Measurements from ENCODE around the gene ZNF80. TPM values are rescaled to one million over a fixed set of nuclear protein-coding genes. Genes with fewer than 3 reads are reported as not detected.

Gene ZNF80
- total and polyA plus RNA-seq, 2 donors (not counting 3 experiments of a cell fraction or from before 2014, with no cell fraction given): not detected

- dilution Hi-C loops (cut with MboI; ENCODE audit: extremely low pct_ligation_motif_present, low sequenced_read_pairs) (no loop called here), intact Hi-C loops (cut with micrococcal nuclease) (no loop called here)
- Histone ChIP-seq H2AFZ (ENCODE audit: low read depth, low read length) (no peak overlapping the region), H3K9ac (replicated peaks; ENCODE audit: extremely low read depth, insufficient read depth, low read length) (no peak overlapping the region), H4K20me1 (replicated peaks; ENCODE audit: control insufficient read depth, extremely low read depth, insufficient read depth, low read length) (no peaks in the 10 kb centered on the region), H3K27me3 (ENCODE audit: control insufficient read depth in 2 of 2, insufficient read depth in 2 of 2, low read length in 2 of 2) (no peaks in the 10 kb centered on the region), H3K36me3 (ENCODE audit: control insufficient read depth in 2 of 2, extremely low read depth in 1 of 2, insufficient read depth in 2 of 2, low read length in 2 of 2) (no peaks in the 10 kb centered on the region), H3K4me2 (ENCODE audit: insufficient read depth, low read length) (no peak overlapping the region), H3K9me1 (replicated peaks; ENCODE audit: control insufficient read depth, extremely low read depth, insufficient read depth, low read length) (no peaks in the 10 kb centered on the region), H3K79me2 (ENCODE audit: control insufficient read depth, insufficient read depth, low read length) (no peaks in the 10 kb centered on the region), H3K4me1 (ENCODE audit: control insufficient read depth, extremely low read depth, insufficient read depth, low read length) (no peaks in the 10 kb centered on the region), H3K4me3 (replicated peaks in 1 of 3; ENCODE audit: insufficient read depth in 1 of 3, low read depth in 1 of 3, low read length in 3 of 3) (no peak overlapping the region), H3K27ac (ENCODE audit: insufficient read depth, low read depth, low read length) (no peak overlapping the region), H3K9me3 (replicated peaks; ENCODE audit: control insufficient read depth, insufficient read depth, low read length) (no peaks in the 10 kb centered on the region)
- DNase-seq (ENCODE audit: low read depth, low spot score) (no peak), FAIRE-seq (no peak)
- ChIA-PET POLR2A (no interaction called here), CTCF (interaction anchor here (1.0 kb wide), 1 partner anchor 27 kb away, joined by 3 read pairs; no protein-coding TSS in a partner anchor)
- no TSS peak for BruUV-seq (replicated peaks)
- TF ChIP-seq GATA2 (IDR thresholded peaks at IDR 0.05; ENCODE audit: insufficient read depth, insufficient read length, low read depth, low read length) (no peak), POLR2AphosphoS5 (IDR thresholded peaks at IDR 0.05; ENCODE audit: insufficient read depth, low read depth, low read length) (no peak), CTCF (IDR thresholded peaks at IDR 0.05; ENCODE audit: extremely low read depth in 1 of 2, insufficient read depth in 1 of 2, low read depth in 1 of 2, low read length in 2 of 2) (no peak), EZH2 (IDR thresholded peaks at IDR 0.05; ENCODE audit: borderline replicate concordance, low read depth, low read length, severe bottlenecking) (no peak), MAX (IDR thresholded peaks at IDR 0.05; ENCODE audit: insufficient read depth, insufficient read length) (no peak), JUN (IDR thresholded peaks at IDR 0.05; ENCODE audit: borderline replicate concordance, insufficient read depth, insufficient read length, low read depth) (no peak), FOS (IDR thresholded peaks at IDR 0.05; ENCODE audit: borderline replicate concordance, insufficient read depth, low read length) (no peak), MYC (IDR thresholded peaks at IDR 0.05; ENCODE audit: low read depth, low read length) (no peak), POLR2A (IDR thresholded peaks at IDR 0.05; ENCODE audit: low read depth, low read length) (no peak)
Observed at GRCh38 chr3:114272271-114272670, 34.9 kb upstream of the ZNF80 start.

Data from endothelial cell of umbilical vein (primary cell).